ENCODE data around the gene SLC31A2.

SLC31A2 gene

GRCh38 chr9:113151696-113152630, 1.2 kb downstream of the SLC31A2 start:
- no peak for DNase-seq (ENCODE audit: low spot score)

- DNase-seq (ENCODE audit: low spot score), result no peak
Observed at GRCh38 chr9:113152699-113153098, 1.9 kb downstream of the SLC31A2 start.

- peak; percentile 33 for DNase-seq (ENCODE audit: low spot score)
Observed at GRCh38 chr9:113153599-113153998, 2.8 kb downstream of the SLC31A2 start.

- DNase-seq (ENCODE audit: low spot score), result peak; percentile 65
Observed at GRCh38 chr9:113154471-113154870, 3.7 kb downstream of the SLC31A2 start.

GRCh38 chr9:113154946-113155345, 4.1 kb downstream of the SLC31A2 start:
- no peak for DNase-seq (ENCODE audit: low spot score)

- peak; percentile 51 for DNase-seq (ENCODE audit: low spot score)
Observed at GRCh38 chr9:113155911-113156588, 5.2 kb downstream of the SLC31A2 start.

- no peak for DNase-seq (ENCODE audit: low spot score)
Observed at GRCh38 chr9:113156880-113157279, 6.1 kb downstream of the SLC31A2 start.

- no peak for DNase-seq (ENCODE audit: low spot score)
Observed at GRCh38 chr9:113158446-113158845, 7.6 kb downstream of the SLC31A2 start.

GRCh38 chr9:113160571-113160970, 9.8 kb downstream of the SLC31A2 start:
- DNase-seq (ENCODE audit: low spot score), result no peak

- DNase-seq (ENCODE audit: low spot score), result no peak
Observed at GRCh38 chr9:113163001-113163400, 12.2 kb downstream of the SLC31A2 start.

GRCh38 chr9:113164536-113165300, 13.9 kb downstream of the SLC31A2 start:
- peak; percentile 82 for DNase-seq (ENCODE audit: low spot score)

- DNase-seq (ENCODE audit: low spot score), result no peak
Observed at GRCh38 chr9:113166039-113166438, 15.2 kb downstream of the SLC31A2 start.

- DNase-seq (ENCODE audit: low spot score), result no peak
Observed at GRCh38 chr9:113168809-113169208, 18.0 kb downstream of the SLC31A2 start.

- no peak for DNase-seq (ENCODE audit: low spot score)
Observed at GRCh38 chr9:113173341-113173740, 22.5 kb downstream of the SLC31A2 start.

GRCh38 chr9:113176803-113177202, 26.0 kb downstream of the SLC31A2 start:
- DNase-seq (ENCODE audit: low spot score), result no peak

GRCh38 chr9:113177251-113177650, 26.4 kb downstream of the SLC31A2 start:
- no peak for DNase-seq (ENCODE audit: low spot score)

GRCh38 chr9:113178087-113178486, 27.3 kb downstream of the SLC31A2 start:
- DNase-seq (ENCODE audit: low spot score), result no peak

- DNase-seq (ENCODE audit: low spot score), result no peak
Observed at GRCh38 chr9:113179839-113180238, 29.0 kb downstream of the SLC31A2 start.

GRCh38 chr9:113181165-113181564, 30.4 kb downstream of the SLC31A2 start:
- DNase-seq (ENCODE audit: low spot score), result no peak

GRCh38 chr9:113183956-113184488, 33.2 kb downstream of the SLC31A2 start:
- DNase-seq (ENCODE audit: low spot score), result no peak

GRCh38 chr9:113184539-113184938, 33.7 kb downstream of the SLC31A2 start:
- no peak for DNase-seq (ENCODE audit: low spot score)

GRCh38 chr9:113185271-113185670, 34.5 kb downstream of the SLC31A2 start:
- no peak for DNase-seq (ENCODE audit: low spot score)
